Measurements from ENCODE around the gene APOL3. TPM values are rescaled to one million over a fixed set of nuclear protein-coding genes. Genes with fewer than 3 reads are reported as not detected.

Gene APOL3
- total RNA-seq, 1 donor from 2014 or later: 2.3 TPM

- peaks cover 23% of the 10 kb centered on the region for H3K4me1 Mint-ChIP-seq (ENCODE audit: low read depth, unreplicated experiment)
- Histone ChIP-seq H3K4me1 (ENCODE audit: insufficient read depth, low read length) (peaks cover 13% of the 10 kb centered on the region), H3K4me3 (ENCODE audit: insufficient read depth, low read depth, low read length) (no peak overlapping the region), H3K79me2 (ENCODE audit: insufficient read depth, low read length) (no peaks in the 10 kb centered on the region), H3K9me3 (ENCODE audit: insufficient read depth, low read depth, low read length) (no peaks in the 10 kb centered on the region), H3K9ac (ENCODE audit: low read length) (no peak overlapping the region), H2AFZ (ENCODE audit: low read depth, low read length) (no peak overlapping the region), H4K20me1 (ENCODE audit: insufficient read depth, low read length) (no peaks in the 10 kb centered on the region), H3K27me3 (ENCODE audit: insufficient read depth, low read length) (peaks cover 4% of the 10 kb centered on the region), H3K27ac (ENCODE audit: low read depth, low read length) (no peak overlapping the region), H3K4me2 (ENCODE audit: low read length) (no peak overlapping the region), H3K36me3 (ENCODE audit: insufficient read depth, low read length) (no peaks in the 10 kb centered on the region)
- H3K27ac Mint-ChIP-seq (ENCODE audit: unreplicated experiment): no peak overlapping the region
- peaks cover 33% of the 10 kb centered on the region for H3K27me3 Mint-ChIP-seq (ENCODE audit: low read depth, unreplicated experiment)
- DNase-seq (ENCODE audit: low read depth) (no peak), FAIRE-seq (no peak)
- H3K36me3 Mint-ChIP-seq (ENCODE audit: low read depth, unreplicated experiment): no peaks in the 10 kb centered on the region
- TF ChIP-seq EZH2 (IDR thresholded peaks at IDR 0.05; ENCODE audit: insufficient read depth, low read length) (no peak), CTCF (IDR thresholded peaks at IDR 0.05; ENCODE audit: insufficient read depth, low read depth, low read length) (no peak)
- no peak overlapping the region for H3K4me3 Mint-ChIP-seq (ENCODE audit: unreplicated experiment)
- H3K9me3 Mint-ChIP-seq (ENCODE audit: unreplicated experiment): no peaks in the 10 kb centered on the region
Measured at GRCh38 chr22:36193577-36193976, 33.0 kb upstream of the APOL3 start.

- H3K4me3 Mint-ChIP-seq (ENCODE audit: unreplicated experiment): no peak overlapping the region
- Histone ChIP-seq H3K27me3 (ENCODE audit: insufficient read depth, low read length) (peaks cover 5% of the 10 kb centered on the region), H3K4me3 (ENCODE audit: insufficient read depth, low read depth, low read length) (no peak overlapping the region), H3K36me3 (ENCODE audit: insufficient read depth, low read length) (no peaks in the 10 kb centered on the region), H3K4me1 (ENCODE audit: insufficient read depth, low read length) (peaks cover 13% of the 10 kb centered on the region), H3K79me2 (ENCODE audit: insufficient read depth, low read length) (no peaks in the 10 kb centered on the region), H3K9me3 (ENCODE audit: insufficient read depth, low read depth, low read length) (no peaks in the 10 kb centered on the region), H2AFZ (ENCODE audit: low read depth, low read length) (no peak overlapping the region), H3K4me2 (ENCODE audit: low read length) (no peak overlapping the region), H4K20me1 (ENCODE audit: insufficient read depth, low read length) (no peaks in the 10 kb centered on the region), H3K9ac (ENCODE audit: low read length) (no peak overlapping the region), H3K27ac (ENCODE audit: low read depth, low read length) (no peak overlapping the region)
- no peaks in the 10 kb centered on the region for H3K9me3 Mint-ChIP-seq (ENCODE audit: unreplicated experiment)
- peaks cover 37% of the 10 kb centered on the region for H3K27me3 Mint-ChIP-seq (ENCODE audit: low read depth, unreplicated experiment)
- no peak for FAIRE-seq
- DNase-seq (ENCODE audit: low read depth): no peak
- no peaks in the 10 kb centered on the region for H3K36me3 Mint-ChIP-seq (ENCODE audit: low read depth, unreplicated experiment)
- peaks cover 23% of the 10 kb centered on the region for H3K4me1 Mint-ChIP-seq (ENCODE audit: low read depth, unreplicated experiment)
- no peak for TF ChIP-seq CTCF (IDR thresholded peaks at IDR 0.05; ENCODE audit: insufficient read depth, low read depth, low read length)
- H3K27ac Mint-ChIP-seq (ENCODE audit: unreplicated experiment): no peak overlapping the region
Measured at GRCh38 chr22:36193171-36193570, 32.6 kb upstream of the APOL3 start.

- H3K9me3 Mint-ChIP-seq (ENCODE audit: unreplicated experiment): no peaks in the 10 kb centered on the region
- H3K27ac ChIP-seq (ENCODE audit: low read depth, low read length): no peak overlapping the region
- H4K20me1 ChIP-seq (ENCODE audit: insufficient read depth, low read length): no peaks in the 10 kb centered on the region
- no peak overlapping the region for H3K27ac Mint-ChIP-seq (ENCODE audit: unreplicated experiment)
- FAIRE-seq: no peak
- H3K9ac ChIP-seq (ENCODE audit: low read length): no peak overlapping the region
- no peaks in the 10 kb centered on the region for H3K9me3 ChIP-seq (ENCODE audit: insufficient read depth, low read depth, low read length)
- H2AFZ ChIP-seq (ENCODE audit: low read depth, low read length): no peak overlapping the region
- peaks cover 6% of the 10 kb centered on the region for H3K27me3 ChIP-seq (ENCODE audit: insufficient read depth, low read length)
- H3K4me1 Mint-ChIP-seq (ENCODE audit: low read depth, unreplicated experiment): peaks cover 19% of the 10 kb centered on the region
- no peak overlapping the region for H3K4me3 Mint-ChIP-seq (ENCODE audit: unreplicated experiment)
- H3K4me3 ChIP-seq (ENCODE audit: insufficient read depth, low read depth, low read length): no peak overlapping the region
- H3K4me2 ChIP-seq (ENCODE audit: low read length): no peak overlapping the region
- no peaks in the 10 kb centered on the region for H3K79me2 ChIP-seq (ENCODE audit: insufficient read depth, low read length)
- H3K36me3 ChIP-seq (ENCODE audit: insufficient read depth, low read length): no peaks in the 10 kb centered on the region
- DNase-seq (ENCODE audit: low read depth): no peak
- peaks cover 10% of the 10 kb centered on the region for H3K4me1 ChIP-seq (ENCODE audit: insufficient read depth, low read length)
- no peaks in the 10 kb centered on the region for H3K36me3 Mint-ChIP-seq (ENCODE audit: low read depth, unreplicated experiment)
- peaks cover 40% of the 10 kb centered on the region for H3K27me3 Mint-ChIP-seq (ENCODE audit: low read depth, unreplicated experiment)
- TF ChIP-seq CTCF (IDR thresholded peaks at IDR 0.05; ENCODE audit: insufficient read depth, low read depth, low read length) (no peak), EZH2 (IDR thresholded peaks at IDR 0.05; ENCODE audit: insufficient read depth, low read length) (no peak)
Measured at GRCh38 chr22:36192542-36192941, 32.0 kb upstream of the APOL3 start.
